GM12874 (cell line): ENCODE results near the gene CEL.

Experiments
- CTCF ChIP-seq: IDR thresholded peaks from 2 replicates; pipeline ENCODE4 v1.5.1; 2011; ENCODE audit warnings: low read depth, mild to moderate bottlenecking, control low read depth, low read length, moderate library complexity; ENCODE audit not compliant: insufficient read depth

Gene CEL

DNA sequence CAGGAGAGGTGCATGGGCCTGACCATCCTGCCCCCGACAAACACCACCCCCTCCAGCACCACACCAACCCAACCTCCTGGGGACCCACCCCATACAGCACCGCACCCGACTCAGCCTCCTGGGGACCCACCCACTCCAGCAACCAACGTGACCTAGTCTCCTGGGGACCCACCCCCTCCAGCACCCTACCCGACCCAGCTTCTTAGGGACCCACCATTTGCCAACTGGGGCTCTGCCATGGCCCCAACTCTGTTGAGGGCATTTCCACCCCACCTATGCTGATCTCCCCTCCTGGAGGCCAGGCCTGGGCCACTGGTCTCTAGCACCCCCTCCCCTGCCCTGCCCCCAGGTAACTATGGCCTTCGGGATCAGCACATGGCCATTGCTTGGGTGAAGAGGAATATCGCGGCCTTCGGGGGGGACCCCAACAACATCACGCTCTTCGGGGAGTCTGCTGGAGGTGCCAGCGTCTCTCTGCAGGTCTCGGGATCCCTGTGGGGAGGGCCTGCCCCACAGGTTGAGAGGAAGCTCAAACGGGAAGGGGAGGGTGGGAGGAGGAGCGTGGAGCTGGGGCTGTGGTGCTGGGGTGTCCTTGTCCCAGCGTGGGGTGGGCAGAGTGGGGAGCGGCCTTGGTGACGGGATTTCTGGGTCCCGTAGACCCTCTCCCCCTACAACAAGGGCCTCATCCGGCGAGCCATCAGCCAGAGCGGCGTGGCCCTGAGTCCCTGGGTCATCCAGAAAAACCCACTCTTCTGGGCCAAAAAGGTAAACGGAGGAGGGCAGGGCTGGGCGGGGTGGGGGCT is 4.6 kb downstream of the CEL start:
- no peak for TF ChIP-seq CTCF

DNA sequence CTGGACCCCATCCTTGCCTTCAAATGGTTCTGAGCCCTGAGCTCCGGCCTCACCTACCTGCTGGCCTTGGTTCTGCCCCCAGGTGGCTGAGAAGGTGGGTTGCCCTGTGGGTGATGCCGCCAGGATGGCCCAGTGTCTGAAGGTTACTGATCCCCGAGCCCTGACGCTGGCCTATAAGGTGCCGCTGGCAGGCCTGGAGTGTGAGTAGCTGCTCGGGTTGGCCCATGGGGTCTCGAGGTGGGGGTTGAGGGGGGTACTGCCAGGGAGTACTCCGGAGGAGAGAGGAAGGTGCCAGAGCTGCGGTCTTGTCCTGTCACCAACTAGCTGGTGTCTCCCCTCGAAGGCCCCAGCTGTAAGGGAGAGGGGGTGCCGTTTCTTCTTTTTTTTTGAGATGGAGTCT is 5.2 kb downstream of the CEL start:
- TF ChIP-seq CTCF, result no peak

GRCh38 chr9:133067813-133068212 is 6.0 kb downstream of the CEL start:
- TF ChIP-seq CTCF, result no peak

- TF ChIP-seq CTCF, result no peak
Measured at GRCh38 chr9:133071484-133072150, 9.8 kb downstream of the CEL start.

DNA sequence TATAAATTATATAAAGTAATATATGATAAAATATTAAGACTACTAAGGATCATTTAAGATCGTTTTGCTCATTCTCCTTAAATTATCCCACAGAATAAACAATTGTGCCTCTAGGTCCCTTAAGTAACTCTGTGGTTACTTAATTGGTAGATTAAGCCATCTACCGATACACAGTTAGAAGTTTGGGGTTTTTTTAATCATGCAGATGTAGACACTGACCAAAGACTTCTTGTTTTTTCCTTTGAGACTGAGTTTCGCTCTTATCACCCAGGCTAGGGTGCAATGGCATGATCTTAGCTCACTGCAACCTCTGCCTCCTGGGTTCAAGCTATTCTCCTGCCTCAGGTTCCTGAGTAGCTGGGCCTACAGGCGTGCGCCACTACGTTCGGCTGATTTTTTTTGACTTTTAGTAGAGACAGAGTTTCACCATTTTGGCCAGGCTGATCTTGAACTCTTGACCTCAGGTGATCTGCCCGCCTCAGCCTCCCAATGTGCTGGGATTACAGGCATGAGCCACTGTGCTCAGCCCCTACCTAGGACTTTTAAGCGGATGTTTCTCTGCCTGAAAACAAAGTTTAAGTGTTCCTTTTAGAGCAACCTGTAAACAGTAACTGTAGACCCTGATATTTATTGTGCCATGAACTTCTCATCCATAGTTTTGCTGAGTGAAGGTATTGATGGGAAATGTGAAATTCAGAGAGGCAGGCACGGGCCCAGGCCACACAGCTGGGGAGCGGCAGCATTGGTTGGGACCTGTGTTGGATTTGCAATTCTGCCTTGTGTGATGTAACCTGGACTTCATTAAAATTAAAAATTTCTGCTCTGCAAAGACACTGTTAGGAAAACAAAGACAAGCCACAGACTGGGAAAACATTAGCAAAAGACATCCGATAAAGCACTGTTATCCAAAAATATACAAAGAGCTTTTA is 11.6 kb downstream of the CEL start:
- TF ChIP-seq CTCF, result no peak

- no peak for TF ChIP-seq CTCF
Measured at GRCh38 chr9:133074111-133074651, 12.4 kb downstream of the CEL start.
